Urothelium cell line (cell line): ENCODE measurements around the gene SHE.
A peak's percentile ranks its signal among the peaks of the same experiment; 100 is the strongest.

Experiments
- DNase-seq: peaks from one replicate; pipeline ENCODE4 v3.0.0; 2011; ENCODE audit warnings: low spot score, mixed read lengths
- FAIRE-seq: peaks from 2 replicates; lab custom pipeline; 2011; peaks lifted over from hg19 to GRCh38; lab: Jason Lieb, UNC

Gene SHE

GRCh38 chr1:154453161-154453560 lies 49.1 kb downstream of the SHE start:
- no peak for FAIRE-seq

GRCh38 chr1:154448331-154448811 lies 53.8 kb downstream of the SHE start:
- FAIRE-seq (no peak), DNase-seq (no peak)

More at GRCh38 chr1:154453161-154453560, 49.1 kb downstream of the SHE start:
- DNase-seq: no peak

- FAIRE-seq (no peak), DNase-seq (no peak)
Measured at GRCh38 chr1:154446789-154447188, 55.4 kb downstream of the SHE start.

DNA sequence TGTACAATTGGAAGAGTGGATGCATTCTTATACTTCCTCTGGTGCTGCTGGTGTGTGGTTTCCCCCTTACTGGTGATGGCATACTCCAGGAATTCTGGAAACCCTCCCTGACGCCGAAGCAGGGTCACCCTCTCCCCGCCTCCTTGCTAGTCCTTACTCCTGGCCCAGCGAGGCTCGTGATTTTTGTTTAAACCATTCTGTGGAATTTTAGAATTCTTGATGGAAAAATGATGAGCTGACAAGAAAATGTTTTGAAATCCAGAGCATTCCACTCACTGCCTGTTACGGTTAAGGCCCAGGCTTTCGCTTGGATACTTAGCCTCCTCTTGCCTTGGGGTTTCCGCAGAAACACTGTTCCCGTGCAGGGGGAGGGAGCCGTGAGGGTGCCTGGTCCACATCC lies 55.9 kb downstream of the SHE start:
- DNase-seq (peak; percentile 86), FAIRE-seq (no peak)

DNA sequence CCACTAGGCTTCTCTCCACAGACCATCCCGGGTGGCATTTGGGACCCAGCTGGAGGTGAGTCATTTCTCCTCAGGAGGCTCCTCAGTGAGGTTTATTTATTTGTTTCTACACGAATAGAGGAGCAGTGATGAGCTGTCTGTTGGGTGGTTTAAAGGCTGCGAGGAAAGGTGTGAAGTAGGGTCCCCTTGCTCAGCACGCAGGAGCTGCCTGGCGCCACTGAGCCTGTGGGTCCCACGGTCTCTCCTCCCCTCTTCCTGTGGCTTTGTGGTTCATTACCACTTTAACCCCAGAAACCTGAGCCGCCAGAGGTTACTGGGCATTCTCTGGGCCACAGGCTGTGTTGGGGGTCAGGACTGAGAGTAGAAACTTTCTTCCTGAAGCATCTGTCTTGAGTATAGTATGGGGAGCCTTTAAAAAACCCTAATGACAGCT lies 57.2 kb downstream of the SHE start:
- FAIRE-seq: no peak

GRCh38 chr1:154443274-154444013 lies 58.8 kb downstream of the SHE start:
- no peak for DNase-seq
- FAIRE-seq: no peak

More for the DNA sequence above, 57.2 kb downstream of the SHE start:
- DNase-seq: peak; percentile 84

- FAIRE-seq (no peak), DNase-seq (peak; percentile 66)
Measured at GRCh38 chr1:154442006-154442740, 60.0 kb downstream of the SHE start.

DNA sequence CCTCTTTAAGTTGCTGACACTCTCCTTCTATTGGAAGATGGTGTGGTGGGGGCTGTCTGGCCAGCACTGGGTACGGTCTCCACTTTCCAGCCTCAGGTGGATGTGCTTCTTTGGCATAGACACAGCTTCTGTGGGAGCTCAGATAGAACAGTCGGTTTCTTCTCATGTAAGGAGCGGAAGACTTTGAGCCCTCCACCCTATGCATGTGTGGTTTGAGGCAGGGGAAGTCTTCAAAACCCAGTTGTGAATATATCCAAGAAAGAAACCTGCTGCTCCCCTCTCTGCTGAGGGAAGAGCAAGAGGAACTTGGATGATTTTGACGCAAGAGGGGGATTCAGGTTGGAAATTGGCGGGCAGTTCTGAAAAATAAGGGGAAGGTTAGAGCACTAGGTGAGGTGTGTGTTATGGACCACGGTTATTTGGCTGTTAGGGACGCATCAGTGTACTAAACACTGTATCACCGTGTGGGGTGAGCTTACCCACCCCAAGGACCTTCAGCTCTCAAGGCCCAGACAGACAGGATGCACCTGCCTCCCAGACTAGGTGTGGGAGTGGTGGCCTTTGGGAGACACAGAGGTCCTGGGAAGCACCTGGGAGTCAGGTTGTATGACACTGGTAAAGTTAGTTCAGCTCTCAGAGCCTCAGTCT lies 60.8 kb downstream of the SHE start:
- FAIRE-seq (no peak), DNase-seq (no peak)

DNA sequence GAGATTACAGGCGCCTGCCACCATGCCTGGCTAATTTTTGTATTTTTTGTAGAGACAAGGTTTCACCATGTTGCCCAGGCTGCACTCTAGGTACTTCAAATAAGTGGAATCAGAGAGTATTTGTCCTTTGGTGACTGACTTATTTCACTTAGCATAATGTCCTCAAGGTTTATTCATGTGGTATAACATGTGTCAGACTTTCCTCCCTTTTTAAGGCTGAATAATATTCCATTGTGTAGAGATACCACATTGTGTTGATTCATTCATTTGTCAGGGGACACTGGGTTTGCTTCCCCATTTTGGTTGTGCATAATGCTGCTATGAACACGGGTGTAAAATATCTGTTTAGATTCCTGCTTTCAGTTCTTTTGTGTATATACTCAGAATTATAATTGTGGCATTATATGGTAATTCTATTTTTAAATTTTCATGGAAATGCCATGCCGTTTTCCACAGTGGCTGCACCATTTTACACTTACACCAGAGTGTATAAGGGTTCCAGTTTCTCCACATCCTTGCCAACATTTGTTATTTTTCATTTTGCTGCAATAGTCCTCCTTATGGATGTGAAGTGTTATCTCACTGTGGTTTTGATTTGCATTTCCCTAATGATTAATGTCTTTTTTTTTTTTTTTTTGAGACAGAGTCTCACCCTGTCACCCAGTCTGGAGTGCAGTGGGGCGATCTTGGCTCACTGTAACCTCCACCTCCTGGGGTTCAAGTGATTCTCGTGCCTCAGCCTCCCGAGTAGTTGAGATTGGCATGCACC lies 62.0 kb downstream of the SHE start:
- FAIRE-seq (no peak), DNase-seq (no peak)

GRCh38 chr1:154436433-154436832 lies 65.8 kb downstream of the SHE start:
- DNase-seq: no peak
- no peak for FAIRE-seq

DNA sequence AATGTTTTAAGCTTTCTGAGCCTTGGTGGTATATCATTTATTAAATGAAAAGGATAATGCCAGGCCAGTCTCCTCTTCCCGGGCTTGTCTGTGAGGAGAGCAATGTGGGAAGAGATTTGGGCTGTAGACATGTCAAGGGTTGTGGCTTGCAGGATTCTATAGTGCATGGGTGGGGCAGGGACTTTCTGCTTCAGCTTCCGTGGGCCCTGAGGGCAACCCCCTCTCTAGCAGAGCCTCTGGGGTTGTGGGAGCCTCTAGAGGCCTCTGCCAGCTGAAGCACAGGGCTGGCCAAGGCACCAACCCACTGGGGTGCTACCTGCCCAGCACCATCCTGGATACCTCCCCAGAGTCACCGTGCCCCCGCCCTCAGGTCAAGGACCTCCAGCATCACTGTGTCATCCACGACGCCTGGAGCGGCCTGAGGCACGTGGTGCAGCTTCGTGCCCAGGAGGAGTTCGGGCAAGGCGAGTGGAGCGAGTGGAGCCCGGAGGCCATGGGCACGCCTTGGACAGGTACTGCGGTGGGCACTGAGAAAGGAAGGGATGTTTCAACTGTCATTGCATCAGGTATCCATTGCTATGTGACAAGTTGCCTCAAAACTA lies 66.5 kb downstream of the SHE start:
- no peak for DNase-seq
- FAIRE-seq: no peak

GRCh38 chr1:154434346-154435085 lies 67.7 kb downstream of the SHE start:
- FAIRE-seq (no peak), DNase-seq (no peak)

DNA sequence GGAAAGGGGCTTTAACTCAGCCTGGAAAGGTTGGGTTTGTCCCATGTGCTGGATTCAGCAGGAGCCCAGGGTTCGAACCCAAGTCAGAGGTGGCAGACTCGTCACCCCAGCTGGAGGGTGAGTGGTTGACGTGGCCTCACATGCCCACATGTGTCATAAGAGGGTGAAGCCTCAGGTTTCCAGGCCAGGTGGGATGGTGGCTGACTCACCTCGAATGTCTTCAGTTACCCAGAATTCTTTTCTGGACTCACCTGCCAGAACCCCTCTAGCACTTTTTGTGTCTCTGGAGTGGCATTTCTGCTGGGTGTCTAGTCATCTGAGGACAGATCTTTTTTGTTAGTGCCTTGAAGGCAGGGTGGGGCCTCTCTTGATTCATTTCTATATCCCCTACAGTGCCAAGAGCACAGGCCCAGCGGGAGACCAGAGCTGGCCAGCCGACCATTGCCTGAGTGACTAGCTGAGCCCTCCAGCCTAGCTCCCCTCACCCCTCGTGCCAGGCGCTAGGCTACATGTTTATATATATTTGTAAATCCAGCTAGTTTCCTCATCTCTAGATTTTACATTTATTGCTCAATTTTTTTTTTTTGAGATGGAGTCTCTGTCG lies 68.9 kb downstream of the SHE start:
- no peak for FAIRE-seq
- no peak for DNase-seq

- DNase-seq (peak; percentile 78), FAIRE-seq (peak; percentile 84)
Measured at GRCh38 chr1:154431586-154432373, 70.4 kb downstream of the SHE start.

DNA sequence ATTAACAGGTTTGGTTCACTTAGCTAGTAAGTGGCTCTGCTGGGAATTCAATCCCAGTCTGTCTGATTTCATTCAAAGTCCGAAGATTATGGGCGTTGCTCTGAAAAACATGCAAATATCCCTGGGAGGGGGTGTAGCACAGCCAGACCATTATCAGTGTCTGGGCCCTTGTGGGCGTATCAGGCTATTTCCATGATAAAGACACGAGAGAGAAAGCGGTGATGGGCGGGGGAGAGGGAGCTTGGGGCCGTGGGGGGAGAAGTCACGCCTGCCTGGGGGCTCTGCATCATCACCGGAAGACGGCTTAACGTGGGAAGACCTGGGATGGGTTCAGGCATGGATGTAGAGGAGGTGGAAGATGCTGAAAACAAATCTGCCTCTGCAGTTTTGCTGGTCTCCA lies 71.3 kb downstream of the SHE start:
- DNase-seq (no peak), FAIRE-seq (no peak)

DNA sequence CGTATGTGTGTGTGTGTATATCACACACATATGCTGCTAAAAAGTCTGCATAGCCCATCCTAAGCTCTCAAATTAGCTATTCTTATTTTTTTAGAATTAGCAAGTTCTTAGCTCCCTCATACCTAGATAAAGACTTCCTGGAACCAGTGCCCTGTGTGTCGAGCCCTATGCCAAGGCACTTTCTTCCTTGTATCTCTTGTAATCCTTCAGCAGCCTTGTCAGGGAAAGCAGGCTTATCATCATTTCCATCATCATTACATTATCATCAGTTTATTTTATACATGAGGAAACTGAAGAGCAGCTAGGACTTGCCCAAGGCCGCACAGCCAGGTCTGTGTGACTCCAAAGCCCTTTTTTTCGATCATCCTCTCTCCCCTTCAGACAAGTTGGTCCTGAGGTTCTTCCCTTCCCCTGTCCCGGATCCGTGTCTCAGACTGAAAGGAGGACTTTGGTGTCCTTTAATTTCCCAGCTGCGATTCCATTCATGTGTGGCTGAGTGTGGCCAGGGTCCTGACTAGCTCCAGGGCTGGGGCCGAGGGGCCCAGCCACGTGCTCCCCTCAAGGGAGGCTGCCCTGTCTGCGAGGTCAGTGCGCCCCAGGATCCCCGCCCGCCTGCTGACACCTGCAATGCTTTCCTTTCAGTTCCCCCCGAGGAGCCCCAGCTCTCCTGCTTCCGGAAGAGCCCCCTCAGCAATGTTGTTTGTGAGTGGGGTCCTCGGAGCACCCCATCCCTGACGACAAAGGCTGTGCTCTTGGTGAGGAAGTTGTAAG lies 72.2 kb downstream of the SHE start:
- DNase-seq: no peak
- no peak for FAIRE-seq
